AG08396 (cell line): Measurements from ENCODE around the gene AUTS2.
A peak's percentile ranks its signal among the peaks of the same experiment; 100 is the strongest.
"Not testable (repeated sequence)": the region's sequence is repeated elsewhere in the genome, so short reads cannot be mapped to it uniquely, and the experiment has no call there.

Experiments used
- DNase-seq: peaks from one replicate; pipeline ENCODE4 v3.0.0; 2012; ENCODE audit warnings: low spot score, mixed read lengths

Gene AUTS2

DNA sequence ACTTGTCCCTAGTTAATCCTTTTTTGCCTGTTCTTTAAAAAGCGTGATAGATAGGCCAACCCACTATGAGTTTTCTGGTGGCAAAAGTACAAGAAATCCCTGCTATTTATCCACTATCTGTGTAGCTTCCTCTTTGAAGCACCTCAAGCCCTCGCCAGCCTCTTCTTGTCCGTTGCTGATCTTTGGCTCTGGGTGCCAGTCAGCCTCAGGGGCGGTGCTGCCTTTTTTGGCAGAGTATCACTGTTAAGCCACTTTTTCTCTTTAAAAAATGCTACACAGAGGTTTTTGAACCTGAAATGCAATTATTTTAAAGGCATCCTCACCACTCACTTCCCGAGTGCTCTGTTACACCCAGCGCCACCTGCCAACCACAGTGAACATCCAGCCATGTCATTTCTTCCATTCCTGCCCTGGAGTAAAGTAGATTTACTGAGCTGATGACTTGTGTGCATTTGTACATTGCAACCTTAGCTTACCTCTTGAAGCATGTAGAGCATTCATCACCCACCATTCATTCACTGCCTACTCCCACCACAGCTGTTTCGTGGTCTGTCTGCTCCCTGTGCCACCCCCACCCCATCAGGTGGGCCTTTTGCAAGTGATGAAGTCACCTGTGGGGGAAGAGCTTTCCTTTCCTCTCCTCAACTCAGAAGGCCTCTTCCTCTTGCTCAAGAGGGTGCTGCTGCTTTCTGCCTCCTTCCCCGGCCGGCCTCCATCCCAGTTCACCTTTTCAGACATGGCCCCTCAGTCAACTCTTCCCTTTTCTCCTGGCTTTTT, 1119.5 kb downstream of the AUTS2 start:
- DNase-seq = no peak

DNA sequence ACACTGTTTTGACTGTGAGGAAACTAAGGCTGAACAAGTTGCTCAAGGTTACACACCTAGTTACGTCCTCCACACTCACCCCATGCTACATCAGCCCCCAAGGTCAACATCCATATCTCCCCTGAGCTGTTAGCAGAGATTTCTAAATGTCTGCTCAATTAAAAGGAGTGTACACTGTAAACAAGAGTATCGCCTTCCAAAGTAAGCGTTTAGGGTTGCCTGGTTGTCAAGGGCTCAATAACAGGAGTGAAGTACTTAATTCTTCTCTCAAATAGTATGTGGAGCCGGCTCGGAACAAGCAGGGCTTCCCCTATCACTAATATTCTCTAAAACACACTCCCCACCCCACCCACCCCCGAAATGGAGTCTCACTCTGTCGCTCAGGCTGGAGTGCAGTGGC, 1120.8 kb downstream of the AUTS2 start:
- no peak for DNase-seq

DNA sequence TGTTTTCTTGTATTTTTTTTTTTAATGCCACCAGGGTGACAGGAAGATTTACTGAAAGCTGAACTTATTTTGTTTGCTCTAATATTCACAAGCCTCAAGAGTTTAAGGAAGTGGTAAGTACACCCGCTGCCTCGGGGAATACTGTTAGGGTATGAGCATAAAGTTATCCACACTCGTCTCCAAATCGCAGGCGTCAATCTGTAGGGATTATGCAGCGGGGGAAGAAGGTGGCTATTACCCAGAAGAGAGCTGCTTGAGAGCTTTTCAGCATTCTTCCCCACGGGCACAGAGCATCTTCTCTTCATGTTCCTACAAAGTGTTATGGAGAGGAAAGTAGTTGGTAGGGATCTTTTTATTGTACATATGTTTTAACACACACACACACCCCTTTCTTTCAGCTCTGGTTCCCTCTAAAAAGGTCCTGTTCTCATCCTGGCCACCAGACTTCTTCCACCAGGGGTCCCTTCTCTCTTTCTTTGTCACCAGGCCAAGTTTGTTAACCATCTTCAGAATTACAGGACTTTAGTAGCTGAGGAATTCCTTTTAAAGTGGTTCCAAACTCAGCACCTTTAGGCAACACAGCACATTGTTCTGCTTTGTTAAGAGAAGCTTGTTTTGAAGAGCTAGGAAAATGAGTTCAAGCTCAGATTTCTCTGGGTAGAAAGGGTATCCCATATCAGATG, 1122.1 kb downstream of the AUTS2 start:
- no peak for DNase-seq

DNA sequence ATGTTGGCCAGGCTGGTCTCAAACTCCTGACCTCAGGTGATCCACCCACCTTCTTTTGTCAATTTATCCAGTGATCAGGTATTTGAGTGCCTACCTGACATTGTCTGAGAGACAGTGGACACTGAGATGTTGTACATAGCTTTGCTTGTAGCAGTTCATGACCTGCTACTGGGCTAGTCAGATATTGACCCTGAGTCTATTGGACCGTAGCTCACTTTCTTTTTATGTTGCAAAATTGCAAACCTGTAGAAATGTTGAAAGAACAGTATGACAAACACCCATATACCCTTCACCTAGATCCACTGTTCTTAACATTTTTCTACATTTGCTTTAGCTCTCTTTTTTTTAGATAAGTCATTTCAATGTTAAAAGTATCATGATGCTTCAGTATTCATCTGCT, 1123.2 kb downstream of the AUTS2 start:
- no peak for DNase-seq

DNA sequence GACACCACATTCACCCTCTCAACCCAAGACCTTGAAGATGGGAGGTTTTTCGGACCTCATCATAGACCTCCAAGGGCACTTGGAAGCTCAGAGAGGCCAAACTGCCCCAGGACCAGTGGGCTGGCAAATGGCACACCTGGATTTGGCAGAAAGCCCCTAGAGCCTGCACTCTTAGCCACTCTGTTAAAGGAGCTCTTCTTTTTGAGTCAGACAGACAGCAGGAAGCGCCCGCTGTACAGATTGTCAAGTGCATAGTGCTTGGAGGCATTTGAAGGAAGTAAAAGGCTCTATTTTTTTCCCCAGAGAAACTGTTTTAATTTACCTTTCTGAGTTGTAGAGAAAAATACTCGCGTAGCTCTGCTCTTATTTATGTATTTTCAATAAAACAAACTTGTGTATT, 1125.1 kb downstream of the AUTS2 start:
- DNase-seq = no peak

DNA sequence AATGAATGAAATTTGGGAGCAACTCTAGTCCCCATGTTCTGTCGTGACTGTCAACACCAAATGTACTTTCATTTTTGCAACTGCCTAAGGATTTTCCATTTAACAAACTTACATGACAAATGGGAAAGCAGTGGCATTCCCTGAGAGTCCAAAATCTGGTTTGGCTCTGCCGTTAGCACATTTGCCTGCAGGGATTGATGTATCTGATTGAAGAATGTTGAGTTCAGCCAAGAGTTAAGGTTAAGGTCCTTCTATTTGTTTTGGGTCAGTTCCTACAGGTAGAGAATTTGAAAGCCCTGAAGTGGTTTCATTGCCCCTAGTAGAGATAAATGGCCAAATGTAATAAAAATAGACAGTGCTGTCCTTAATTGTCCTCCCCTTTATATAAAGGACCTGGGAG, 1127.2 kb downstream of the AUTS2 start:
- no peak for DNase-seq

DNA sequence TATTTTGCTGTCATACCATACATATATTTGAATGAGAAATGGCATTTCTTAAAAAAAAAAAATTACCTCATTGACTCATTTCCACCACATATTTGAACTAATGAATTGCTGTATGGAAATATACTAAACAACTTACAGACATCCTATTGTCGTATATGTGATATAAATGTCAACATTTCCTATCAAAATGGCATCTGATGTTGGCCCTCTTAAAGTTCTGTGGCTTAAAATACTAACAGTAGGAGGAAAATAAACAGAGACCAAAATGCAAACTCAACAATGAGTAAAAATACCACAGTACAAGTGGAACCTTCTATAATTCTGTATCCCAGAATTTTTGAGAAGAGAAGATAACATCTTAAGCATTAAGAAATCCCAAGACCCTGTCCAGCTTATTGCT, 1128.0 kb downstream of the AUTS2 start:
- DNase-seq = no peak

DNA sequence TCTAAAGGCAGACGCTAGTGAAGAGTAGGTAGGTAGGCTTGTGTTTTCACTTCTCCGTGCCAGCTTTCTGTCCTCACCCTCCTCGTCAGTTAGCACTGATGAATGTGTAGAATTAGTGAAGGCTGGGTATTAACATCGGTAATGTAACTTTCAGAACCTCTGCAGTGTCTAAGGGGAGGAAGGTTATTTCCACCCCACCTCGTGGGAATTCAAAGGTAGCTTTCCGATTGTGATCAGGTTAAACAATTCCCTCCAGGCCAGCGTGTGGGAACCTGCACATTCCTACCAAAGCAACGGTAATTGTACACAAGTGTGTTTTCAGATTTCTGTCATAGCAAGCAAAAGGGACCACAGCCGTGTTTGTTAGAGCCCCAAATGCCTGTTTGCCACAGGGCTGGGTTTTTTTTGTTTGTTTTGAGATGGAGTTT, 1128.7 kb downstream of the AUTS2 start:
- no peak for DNase-seq

DNA sequence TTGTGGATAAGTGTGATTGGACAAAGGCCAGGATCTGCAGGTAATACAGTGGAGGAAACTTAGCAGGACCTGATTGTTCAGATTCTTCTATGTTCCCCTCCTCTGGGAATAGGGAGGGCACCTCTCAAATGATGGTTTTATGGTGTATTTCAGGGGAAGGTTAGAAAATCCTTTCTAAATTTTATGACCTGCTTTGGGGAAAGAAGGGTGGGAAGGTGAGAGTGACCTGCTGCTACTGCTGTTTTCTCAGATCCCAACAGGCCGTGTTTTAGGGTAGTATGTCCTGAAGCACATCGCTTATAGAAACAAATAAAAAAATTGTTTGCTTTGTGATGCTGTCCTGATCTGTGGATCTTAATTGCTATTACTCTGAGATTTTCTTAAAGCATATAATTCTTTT, 1129.6 kb downstream of the AUTS2 start:
- no peak for DNase-seq

DNA sequence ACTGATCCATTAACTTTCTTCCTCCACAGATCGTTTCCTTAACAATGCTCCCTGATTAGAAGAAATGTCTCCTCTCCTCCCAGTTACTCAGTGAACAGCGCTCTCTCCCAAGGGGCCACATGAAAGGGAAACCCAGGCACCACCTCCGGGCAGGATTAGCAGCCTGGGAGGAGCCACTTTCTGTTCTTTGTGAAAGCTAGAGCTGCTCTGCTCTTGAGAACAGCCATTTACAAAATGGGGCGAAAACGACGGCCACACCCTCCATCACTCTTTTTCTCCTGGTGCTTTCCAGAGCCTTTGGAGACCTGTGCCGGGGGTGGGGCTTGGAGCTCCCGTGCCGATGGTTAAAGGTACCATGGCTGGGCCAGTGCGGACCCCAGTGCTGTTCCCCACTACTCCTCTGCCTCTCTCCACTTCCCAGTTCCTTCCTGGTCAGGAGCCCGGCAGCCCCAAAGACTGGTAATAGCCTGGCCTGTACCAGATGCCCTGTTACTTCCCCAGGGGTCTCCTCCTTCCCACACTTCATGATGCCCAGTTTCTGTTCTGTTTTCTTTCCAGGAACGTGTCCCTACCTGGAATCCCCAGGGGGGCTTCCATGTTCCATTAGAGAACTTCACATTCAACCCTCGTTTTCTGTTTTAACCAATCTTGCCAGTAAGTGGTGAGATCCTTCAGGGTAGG, 1130.7 kb downstream of the AUTS2 start:
- no peak for DNase-seq

DNA sequence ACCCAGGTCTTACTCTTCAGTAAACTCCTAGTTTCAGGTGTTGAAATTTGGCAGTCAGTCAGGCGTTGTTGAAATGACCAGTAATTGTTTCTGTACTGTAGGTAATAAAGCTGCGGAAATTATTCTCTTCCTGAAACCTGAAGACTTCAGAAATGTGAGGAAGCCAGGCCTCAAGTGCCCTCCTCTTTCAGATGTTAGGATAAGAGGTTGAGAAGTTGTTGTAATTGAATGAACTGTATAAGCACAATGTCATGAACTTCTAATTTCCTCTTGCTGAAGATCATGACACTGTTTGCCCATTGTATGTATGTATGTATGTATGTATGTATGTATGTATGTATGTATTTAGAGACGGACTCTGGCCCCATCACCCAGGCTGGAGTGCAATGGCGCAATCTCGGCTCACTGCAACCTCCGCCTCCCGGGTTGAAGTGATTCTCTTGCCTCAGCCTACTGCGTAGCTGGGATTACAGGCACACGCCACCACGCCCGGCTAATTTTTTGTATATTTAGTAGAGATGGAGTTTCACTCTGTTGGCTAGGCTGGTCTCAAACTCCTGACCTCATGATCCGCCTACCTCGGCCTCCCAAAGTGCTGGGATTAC, 1131.4 kb downstream of the AUTS2 start:
- DNase-seq = not testable (repeated sequence)

DNA sequence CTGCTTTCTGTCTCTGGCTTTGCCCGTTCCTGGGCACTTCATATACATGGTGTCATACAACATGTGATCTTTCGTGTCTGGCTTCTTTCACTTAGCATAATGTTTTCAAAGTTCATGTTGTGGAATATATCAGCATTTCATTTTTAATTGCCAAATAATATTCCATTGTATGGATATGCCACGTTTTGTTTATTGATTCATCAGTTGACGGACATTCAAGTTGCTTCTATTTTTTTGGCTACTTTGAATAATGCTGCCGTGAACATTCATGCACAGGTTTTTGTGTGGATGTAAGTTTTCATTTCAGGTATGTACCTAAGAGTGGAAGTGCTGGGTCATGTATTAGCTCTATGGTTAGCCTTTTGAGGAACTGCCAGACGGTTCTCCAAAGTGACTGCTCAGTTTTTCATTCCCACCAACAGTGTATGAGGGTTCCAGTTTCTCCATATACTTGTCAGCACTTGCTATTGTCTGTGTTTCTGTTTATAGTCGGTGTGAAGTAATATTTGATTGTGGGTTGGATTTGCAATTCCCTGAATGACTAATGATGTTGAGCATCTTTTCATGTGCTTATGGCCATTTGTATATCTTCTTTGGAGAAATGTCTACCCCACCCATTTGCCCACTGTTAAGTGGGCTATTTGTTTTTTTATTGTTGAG, 1132.3 kb downstream of the AUTS2 start:
- no peak for DNase-seq

DNA sequence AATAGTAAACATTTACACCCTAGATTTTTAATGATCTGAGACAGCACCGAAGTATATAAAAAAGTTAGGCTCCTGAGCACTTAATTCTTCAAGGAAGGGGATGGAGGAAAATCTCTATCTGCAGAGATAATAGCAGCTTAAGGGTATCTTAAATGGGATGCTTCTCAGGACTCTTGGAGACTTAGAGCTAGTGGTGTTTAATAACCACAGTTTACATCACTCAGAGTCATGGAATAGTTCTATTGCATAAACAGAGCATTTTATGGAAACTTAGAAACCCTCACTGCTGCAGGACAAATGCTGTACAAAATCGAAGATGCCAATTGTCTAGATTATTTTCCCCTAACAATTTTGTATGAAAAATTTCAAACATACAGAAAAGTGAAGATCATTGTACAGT, 1134.8 kb downstream of the AUTS2 start:
- peak; percentile 23 for DNase-seq

DNA sequence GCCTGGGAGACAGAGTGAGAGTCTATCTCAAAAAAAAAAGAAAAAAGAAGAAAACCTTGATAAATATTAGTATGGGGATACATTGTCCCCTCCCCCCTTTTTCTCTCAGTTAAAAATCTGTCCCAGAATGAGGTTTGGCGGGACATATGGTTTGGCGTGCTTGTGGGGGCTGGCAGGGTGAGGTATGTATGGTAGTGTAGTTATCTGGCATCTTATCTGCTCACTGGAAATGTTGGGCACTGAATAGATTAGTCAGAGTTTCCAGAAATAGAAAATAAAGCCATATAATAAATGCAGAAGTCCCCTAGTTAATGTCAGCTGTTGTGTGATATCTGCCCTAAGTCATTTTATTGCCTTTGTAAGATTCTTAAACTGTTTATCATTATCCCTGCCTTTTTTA, 1136.1 kb downstream of the AUTS2 start:
- DNase-seq = no peak

DNA sequence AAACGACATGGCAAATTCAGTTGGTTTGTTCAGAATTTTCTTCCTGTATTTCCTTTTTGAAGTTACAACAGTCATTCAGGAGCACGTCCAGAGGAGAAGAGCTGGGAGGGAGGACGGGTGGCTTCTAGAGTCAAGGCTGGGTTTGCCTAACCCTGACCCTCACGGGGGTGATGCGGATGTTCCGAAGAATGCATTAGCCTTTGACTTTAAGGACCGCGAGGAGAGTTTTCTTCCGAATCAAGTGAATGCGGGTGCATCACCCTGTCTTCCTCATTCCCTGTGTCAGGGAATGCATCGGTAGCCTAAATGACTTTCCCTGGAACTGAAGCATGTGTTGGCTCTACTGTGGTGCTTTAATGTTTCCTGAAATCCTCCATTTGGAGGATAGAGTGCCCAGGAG, 1137.0 kb downstream of the AUTS2 start:
- DNase-seq = no peak

DNA sequence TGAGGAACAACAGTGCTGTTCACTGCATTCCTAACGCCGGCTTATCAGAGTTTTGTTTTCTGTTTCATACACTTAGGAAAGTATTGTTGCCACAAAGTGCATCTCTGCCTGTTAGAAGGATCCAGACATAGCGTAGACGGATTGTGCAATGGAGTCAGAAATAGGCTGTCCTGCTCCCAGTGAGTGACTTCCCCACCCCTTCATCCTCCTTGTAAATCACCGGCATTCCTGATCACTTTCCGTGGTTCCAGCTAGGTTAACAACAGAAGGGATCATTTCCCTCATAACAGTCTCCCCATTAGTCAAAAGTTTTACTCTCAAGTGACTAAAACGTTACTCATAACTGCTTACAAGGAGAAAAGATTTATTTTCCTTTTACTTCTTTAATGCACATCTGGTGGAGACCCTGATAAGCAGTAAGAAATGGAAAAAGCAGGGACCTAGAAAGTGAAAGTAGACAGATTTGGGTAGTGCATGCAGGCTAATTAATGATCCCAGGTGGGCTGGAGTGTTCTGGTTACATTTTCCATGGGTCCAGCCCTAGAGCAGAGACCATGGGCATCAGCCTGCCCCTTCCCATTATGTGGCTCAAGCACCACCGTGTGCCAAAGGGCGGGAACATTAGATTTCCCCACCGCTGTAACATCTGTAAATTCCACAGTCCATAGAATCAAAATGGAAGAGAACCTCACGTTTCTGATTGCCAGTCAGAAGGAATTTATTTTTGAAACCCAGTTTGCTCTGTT, 1138.6 kb downstream of the AUTS2 start:
- DNase-seq = peak; percentile 51

DNA sequence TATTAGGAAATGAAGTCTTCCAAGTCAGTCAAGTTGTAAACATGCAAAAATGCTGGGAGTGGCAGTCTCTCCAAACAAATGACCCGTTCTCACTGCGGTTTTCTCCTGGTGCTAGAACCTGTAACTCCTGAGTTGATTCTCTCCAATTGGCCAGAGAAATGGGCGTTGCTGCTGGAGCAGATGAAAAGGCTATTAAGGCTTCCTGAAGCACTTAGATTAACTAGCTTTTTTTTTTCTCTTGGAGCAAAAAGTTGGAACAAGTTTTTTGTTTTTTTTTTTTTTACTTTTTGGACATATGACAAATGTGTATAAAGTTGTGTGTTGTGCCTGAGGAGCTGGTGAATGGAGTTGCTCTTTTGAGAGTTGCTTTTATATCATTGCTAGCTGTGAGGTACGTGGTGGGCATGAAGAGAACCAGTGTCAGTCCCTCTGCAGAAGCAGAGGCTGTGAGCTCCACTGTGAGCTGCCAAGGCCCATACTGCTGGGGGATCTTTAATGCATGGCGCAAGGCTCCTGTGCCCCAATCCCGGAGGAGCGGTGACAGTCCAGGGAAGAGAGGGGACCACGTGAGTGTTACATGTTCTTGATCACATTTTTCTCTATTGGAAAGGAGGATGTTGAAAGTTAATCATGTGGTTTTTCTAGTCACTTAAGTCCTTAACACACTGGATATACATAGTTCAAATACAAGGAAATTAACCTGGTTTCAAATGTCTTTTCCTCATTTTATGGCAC, 1140.0 kb downstream of the AUTS2 start:
- DNase-seq = peak; percentile 32

DNA sequence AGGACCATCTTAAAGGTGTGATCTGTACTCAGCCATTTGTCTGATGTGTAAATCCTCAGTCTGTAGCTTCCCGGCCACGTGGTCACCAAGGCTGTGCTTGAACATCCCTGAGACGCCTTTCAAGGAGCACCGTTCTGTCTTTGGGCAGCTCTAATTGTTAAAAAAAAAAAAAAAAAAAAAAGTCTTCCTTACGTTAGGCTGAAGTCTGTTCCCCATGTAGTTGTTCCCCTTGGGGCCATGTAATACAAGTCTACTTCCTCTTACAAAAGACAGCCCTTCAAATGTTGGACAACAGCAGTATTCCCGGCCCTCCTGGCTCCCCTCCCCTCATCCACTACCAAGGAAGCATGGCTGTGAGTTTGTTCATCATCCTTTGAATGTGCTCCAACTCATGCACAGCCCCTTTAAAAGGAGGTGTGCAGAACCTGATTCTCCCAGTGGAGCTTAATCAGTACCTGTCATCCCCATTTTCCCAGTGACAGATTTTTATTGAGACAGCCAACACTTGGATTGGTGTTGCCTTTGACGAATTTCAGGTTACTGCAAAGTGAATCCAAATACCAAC, 1141.5 kb downstream of the AUTS2 start:
- DNase-seq = no peak

DNA sequence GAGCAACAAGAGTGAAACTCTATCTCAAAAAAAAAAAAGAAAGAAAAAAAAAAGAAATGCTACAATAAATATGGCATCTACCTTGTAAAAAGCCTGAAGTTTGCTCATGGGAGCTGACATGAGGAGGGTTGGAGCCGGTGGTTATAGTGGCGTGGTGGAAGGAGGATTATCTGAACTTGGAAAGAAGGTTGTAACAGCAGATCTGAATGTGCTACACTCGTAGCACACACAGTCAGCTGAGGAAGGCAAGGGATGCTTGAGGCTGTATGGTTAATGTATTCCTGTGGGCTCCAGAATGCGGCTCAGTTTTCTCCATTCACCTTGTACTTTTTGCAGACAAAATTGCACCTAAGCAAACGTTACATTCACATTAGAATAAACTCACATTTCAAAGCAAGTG, 1143.4 kb downstream of the AUTS2 start:
- DNase-seq = no peak

DNA sequence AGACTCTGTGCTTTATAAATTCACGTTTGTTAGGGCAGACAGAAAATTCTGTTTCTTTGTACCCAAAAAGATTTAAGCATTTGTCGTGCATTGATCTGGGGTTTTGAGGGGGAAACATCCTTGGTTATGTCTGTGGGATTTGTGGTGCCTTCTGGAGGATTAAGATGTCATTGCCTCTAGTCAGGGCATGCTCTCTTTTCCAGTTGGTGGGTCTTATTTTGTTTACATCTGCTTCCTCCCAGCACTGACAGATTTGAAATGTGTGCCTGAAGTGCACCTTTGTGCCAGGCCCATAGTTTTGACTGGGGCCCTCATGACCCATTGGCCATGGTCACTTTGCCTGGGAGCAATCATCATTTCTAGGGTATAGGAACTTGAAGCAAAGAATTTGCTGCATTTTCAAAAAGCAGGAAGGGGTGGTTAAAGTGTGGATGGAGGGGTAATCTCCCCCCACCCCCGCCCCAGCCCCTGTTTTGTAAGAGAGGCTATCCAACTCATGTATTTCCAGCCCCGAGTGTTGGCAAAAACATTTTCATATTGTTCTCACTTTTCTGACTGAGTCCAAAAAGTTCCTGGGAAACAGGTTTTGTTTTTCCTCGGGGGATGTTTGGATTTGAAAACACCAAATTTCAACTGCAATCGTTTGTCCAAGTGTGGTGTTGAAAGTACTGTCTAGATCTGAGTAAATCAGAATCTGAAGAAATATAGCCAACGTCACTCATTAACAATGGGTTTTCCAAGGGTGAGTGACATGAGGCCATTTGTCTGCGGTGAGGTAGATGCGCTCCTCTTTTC, 1145.5 kb downstream of the AUTS2 start:
- DNase-seq = no peak
